ENCODE measurements around the gene SLC13A4.

The SLC13A4 gene

GRCh38 chr7:135718219-135718618 lies 9.8 kb downstream of the SLC13A4 start:
- WGBS (ENCODE audit: extremely low coverage, insufficient coverage, insufficient read length): no CpG with 5 or more reads among the region's 2 CpGs
- peaks cover 2% of the 10 kb centered on the region for H3K9me3 ChIP-seq (ENCODE audit: insufficient read depth, low read depth, low read length)
- H3K4me3 ChIP-seq (ENCODE audit: low read depth, low read length): no peak overlapping the region

GRCh38 chr7:135717693-135718092 lies 10.3 kb downstream of the SLC13A4 start:
- Histone ChIP-seq H3K18ac (ENCODE audit: low read length) (no peak overlapping the region), H3K27me3 (ENCODE audit: insufficient read depth, low read length) (no peaks in the 10 kb centered on the region), H4K12ac (ENCODE audit: low read depth, low read length) (no peak overlapping the region), H3K4ac (ENCODE audit: low read depth, low read length) (no peak overlapping the region), H3K79me2 (ENCODE audit: control insufficient read depth, insufficient read depth, low read length, poor library complexity) (peaks cover 5% of the 10 kb centered on the region), H2BK12ac (ENCODE audit: low read length) (peak overlapping the region; percentile 81), H2BK5ac (ENCODE audit: low read depth, low read length, poor library complexity) (no peak overlapping the region), H2BK120ac (ENCODE audit: insufficient read depth, low read length, poor library complexity) (peak overlapping the region; percentile 74), H3K27ac (ENCODE audit: low read depth, low read length) (no peak overlapping the region), H3K4me3 (ENCODE audit: low read depth, low read length) (no peak overlapping the region), H3K14ac (ENCODE audit: low read length) (no peak overlapping the region), H3K4me2 (ENCODE audit: low read length) (no peak overlapping the region), H2AFZ (ENCODE audit: insufficient read depth, low read length, poor library complexity) (no peak overlapping the region), H3K9me3 (ENCODE audit: insufficient read depth, low read depth, low read length) (peaks cover 2% of the 10 kb centered on the region), H2AK5ac (ENCODE audit: low read length) (peak overlapping the region; percentile 42), H3K23ac (ENCODE audit: low read length) (no peak overlapping the region), H3K79me1 (ENCODE audit: low read length) (peaks cover 43% of the 10 kb centered on the region), H3K4me1 (ENCODE audit: control insufficient read depth in 1 of 2, insufficient read depth in 2 of 2, low read length in 2 of 2) (peaks cover 19 to 40% of the 10 kb centered on the region in 2 experiments), H3K36me3 (ENCODE audit: control insufficient read depth in 1 of 2, insufficient read depth in 2 of 2, low read length in 2 of 2) (peaks cover 0 to 5% of the 10 kb centered on the region in 2 experiments), H4K91ac (ENCODE audit: low read depth, low read length) (peak overlapping the region; percentile 46), H4K8ac (ENCODE audit: low read depth, low read length) (no peak overlapping the region), H3K9ac (ENCODE audit: low read length) (no peak overlapping the region)
- DNase-seq: no peak
- WGBS (ENCODE audit: extremely low coverage, insufficient coverage, insufficient read length): no CpG with 5 or more reads among the region's 3 CpGs

More at GRCh38 chr7:135718219-135718618, 9.8 kb downstream of the SLC13A4 start:
- H4K91ac ChIP-seq (ENCODE audit: low read depth, low read length): peak overlapping the region; percentile 52
- no peak overlapping the region for H3K4ac ChIP-seq (ENCODE audit: low read depth, low read length)
- H4K8ac ChIP-seq (ENCODE audit: low read depth, low read length): no peak overlapping the region
- no peak overlapping the region for H3K4me2 ChIP-seq (ENCODE audit: low read length)
- peak overlapping the region; percentile 75 for H2AK5ac ChIP-seq (ENCODE audit: low read length)
- no peak overlapping the region for H2BK120ac ChIP-seq (ENCODE audit: insufficient read depth, low read length, poor library complexity)
- no peak overlapping the region for H3K18ac ChIP-seq (ENCODE audit: low read length)
- no peak overlapping the region for H2BK5ac ChIP-seq (ENCODE audit: low read depth, low read length, poor library complexity)
- H3K36me3 ChIP-seq (ENCODE audit: control insufficient read depth in 1 of 2, insufficient read depth in 2 of 2, low read length in 2 of 2): peaks cover 0 to 5% of the 10 kb centered on the region in 2 experiments
- no peak overlapping the region for H2AFZ ChIP-seq (ENCODE audit: insufficient read depth, low read length, poor library complexity)
- H3K4me1 ChIP-seq (ENCODE audit: control insufficient read depth in 1 of 2, insufficient read depth in 2 of 2, low read length in 2 of 2): peaks cover 20 to 35% of the 10 kb centered on the region in 2 experiments
- H3K14ac ChIP-seq (ENCODE audit: low read length): no peak overlapping the region
- H3K27me3 ChIP-seq (ENCODE audit: insufficient read depth, low read length): no peaks in the 10 kb centered on the region
- peak overlapping the region; percentile 47 for H2BK12ac ChIP-seq (ENCODE audit: low read length)
- peak; percentile 32 to 36 for DNase-seq
- H4K12ac ChIP-seq (ENCODE audit: low read depth, low read length): no peak overlapping the region
- H3K9ac ChIP-seq (ENCODE audit: low read length): no peak overlapping the region
- H3K23ac ChIP-seq (ENCODE audit: low read length): no peak overlapping the region
- no peak overlapping the region for H3K27ac ChIP-seq (ENCODE audit: low read depth, low read length)
- peaks cover 5% of the 10 kb centered on the region for H3K79me2 ChIP-seq (ENCODE audit: control insufficient read depth, insufficient read depth, low read length, poor library complexity)
- peaks cover 40% of the 10 kb centered on the region for H3K79me1 ChIP-seq (ENCODE audit: low read length)

GRCh38 chr7:135716677-135717238 lies 11.2 kb downstream of the SLC13A4 start:
- H3K9me3 ChIP-seq (ENCODE audit: insufficient read depth, low read depth, low read length): peaks cover 2% of the 10 kb centered on the region
- peaks cover 50% of the 10 kb centered on the region for H3K79me1 ChIP-seq (ENCODE audit: low read length)
- peaks cover 0 to 5% of the 10 kb centered on the region in 2 experiments for H3K36me3 ChIP-seq (ENCODE audit: control insufficient read depth in 1 of 2, insufficient read depth in 2 of 2, low read length in 2 of 2)
- H3K4me1 ChIP-seq (ENCODE audit: control insufficient read depth in 1 of 2, insufficient read depth in 2 of 2, low read length in 2 of 2): peaks cover 26 to 47% of the 10 kb centered on the region in 2 experiments
- no peak overlapping the region for H2BK12ac ChIP-seq (ENCODE audit: low read length)
- H4K8ac ChIP-seq (ENCODE audit: low read depth, low read length): no peak overlapping the region
- WGBS (ENCODE audit: extremely low coverage, insufficient coverage, insufficient read length): no CpG with 5 or more reads among the region's 9 CpGs
- H2AK5ac ChIP-seq (ENCODE audit: low read length): no peak overlapping the region
- H4K12ac ChIP-seq (ENCODE audit: low read depth, low read length): no peak overlapping the region
- H3K14ac ChIP-seq (ENCODE audit: low read length): no peak overlapping the region
- H3K79me2 ChIP-seq (ENCODE audit: control insufficient read depth, insufficient read depth, low read length, poor library complexity): peaks cover 8% of the 10 kb centered on the region
- no peak overlapping the region for H3K4me2 ChIP-seq (ENCODE audit: low read length)
- no peaks in the 10 kb centered on the region for H3K27me3 ChIP-seq (ENCODE audit: insufficient read depth, low read length)
- peak overlapping the region; percentile 34 for H2BK120ac ChIP-seq (ENCODE audit: insufficient read depth, low read length, poor library complexity)
- no peak for DNase-seq
- peak overlapping the region; percentile 55 for H4K91ac ChIP-seq (ENCODE audit: low read depth, low read length)
- no peak overlapping the region for H2AFZ ChIP-seq (ENCODE audit: insufficient read depth, low read length, poor library complexity)
- no peak overlapping the region for H3K18ac ChIP-seq (ENCODE audit: low read length)
- H3K4ac ChIP-seq (ENCODE audit: low read depth, low read length): no peak overlapping the region
- peak overlapping the region; percentile 22 for H3K27ac ChIP-seq (ENCODE audit: low read depth, low read length)
- no peak overlapping the region for H3K4me3 ChIP-seq (ENCODE audit: low read depth, low read length)
- no peak overlapping the region for H2BK5ac ChIP-seq (ENCODE audit: low read depth, low read length, poor library complexity)
- H3K23ac ChIP-seq (ENCODE audit: low read length): no peak overlapping the region
- no peak overlapping the region for H3K9ac ChIP-seq (ENCODE audit: low read length)

- peaks cover 0 to 2% of the 10 kb centered on the region in 2 experiments for H3K36me3 ChIP-seq (ENCODE audit: control insufficient read depth in 1 of 2, insufficient read depth in 2 of 2, low read length in 2 of 2)
- no peak overlapping the region for H3K4me2 ChIP-seq (ENCODE audit: low read length)
- H4K12ac ChIP-seq (ENCODE audit: low read depth, low read length): no peak overlapping the region
- H3K9me3 ChIP-seq (ENCODE audit: insufficient read depth, low read depth, low read length): no peaks in the 10 kb centered on the region
- peak overlapping the region; percentile 24 for H3K14ac ChIP-seq (ENCODE audit: low read length)
- H3K4me3 ChIP-seq (ENCODE audit: low read depth, low read length): no peak overlapping the region
- H3K4ac ChIP-seq (ENCODE audit: low read depth, low read length): peak overlapping the region; percentile 30
- H3K9ac ChIP-seq (ENCODE audit: low read length): no peak overlapping the region
- H3K4me1 ChIP-seq (ENCODE audit: control insufficient read depth in 1 of 2, insufficient read depth in 2 of 2, low read length in 2 of 2): peaks cover 34 to 50% of the 10 kb centered on the region in 2 experiments
- H2AK5ac ChIP-seq (ENCODE audit: low read length): peak overlapping the region; percentile 37
- H2AFZ ChIP-seq (ENCODE audit: insufficient read depth, low read length, poor library complexity): no peak overlapping the region
- no peak overlapping the region for H3K23ac ChIP-seq (ENCODE audit: low read length)
- H3K18ac ChIP-seq (ENCODE audit: low read length): peak overlapping the region; percentile 45
- H3K79me1 ChIP-seq (ENCODE audit: low read length): peaks cover 55% of the 10 kb centered on the region
- no peaks in the 10 kb centered on the region for H3K27me3 ChIP-seq (ENCODE audit: insufficient read depth, low read length)
- H2BK120ac ChIP-seq (ENCODE audit: insufficient read depth, low read length, poor library complexity): peak overlapping the region; percentile 95
- peak overlapping the region; percentile 95 for H2BK12ac ChIP-seq (ENCODE audit: low read length)
- H3K27ac ChIP-seq (ENCODE audit: low read depth, low read length): peak overlapping the region; percentile 99
- H3K79me2 ChIP-seq (ENCODE audit: control insufficient read depth, insufficient read depth, low read length, poor library complexity): peaks cover 11% of the 10 kb centered on the region
- H4K91ac ChIP-seq (ENCODE audit: low read depth, low read length): peak overlapping the region; percentile 91
- DNase-seq: no peak
- peak overlapping the region; percentile 43 for H4K8ac ChIP-seq (ENCODE audit: low read depth, low read length)
- peak overlapping the region; percentile 23 for H2BK5ac ChIP-seq (ENCODE audit: low read depth, low read length, poor library complexity)
- WGBS (ENCODE audit: extremely low coverage, insufficient coverage, insufficient read length): no CpG with 5 or more reads among the region's 1 CpG
Observed at GRCh38 chr7:135715673-135716072, 12.3 kb downstream of the SLC13A4 start.
